Fibroblast of the conjunctiva (primary cell): ENCODE data around the gene SELENOV.
A peak's percentile ranks its signal among the peaks of the same experiment; 100 is the strongest.

Source experiments
- DNase-seq: peaks from one replicate; pipeline ENCODE4 v3.0.0-alpha.2; 2010; ENCODE audit warnings: low read depth

SELENOV gene

DNA sequence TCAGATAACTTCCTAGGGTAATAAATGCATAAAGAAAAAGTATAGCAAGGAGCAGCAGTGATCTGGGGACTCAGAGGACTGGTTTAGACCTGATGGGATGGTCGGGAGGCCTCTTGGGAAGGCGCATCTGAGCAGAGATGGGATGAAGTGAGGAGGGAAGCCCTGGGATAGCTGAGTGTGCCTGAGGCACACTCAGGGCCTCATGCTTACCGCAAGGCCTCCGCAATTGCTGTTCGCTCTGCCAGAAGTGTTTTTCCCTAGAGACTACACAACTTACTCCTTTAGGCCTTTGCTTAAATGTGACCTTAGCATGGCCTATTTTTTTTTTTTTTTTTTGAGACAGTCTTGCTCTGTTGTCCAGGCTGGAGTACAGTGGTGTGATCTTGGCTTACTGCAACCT, 20.3 kb upstream of the SELENOV start:
- no peak for DNase-seq

DNA sequence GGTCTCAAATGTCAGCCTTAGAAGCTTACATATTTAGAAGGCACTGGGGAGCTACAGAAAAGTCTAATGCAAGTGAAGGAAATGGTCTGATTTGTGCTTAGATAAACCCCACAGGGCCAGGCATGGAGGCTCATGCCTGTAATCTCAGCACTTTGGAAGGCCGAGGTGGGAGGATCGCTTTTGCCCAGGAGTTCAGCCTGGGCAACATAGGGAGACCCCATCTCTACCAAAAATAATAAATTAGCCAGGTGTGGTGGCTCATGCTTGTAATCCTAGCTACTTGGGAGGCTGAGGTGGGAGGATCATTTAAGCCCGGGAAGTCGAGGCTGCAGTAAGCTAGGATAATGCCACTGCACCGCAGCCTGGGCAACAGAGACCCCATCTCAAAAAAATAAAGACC, 18.9 kb upstream of the SELENOV start:
- no peak for DNase-seq

DNA sequence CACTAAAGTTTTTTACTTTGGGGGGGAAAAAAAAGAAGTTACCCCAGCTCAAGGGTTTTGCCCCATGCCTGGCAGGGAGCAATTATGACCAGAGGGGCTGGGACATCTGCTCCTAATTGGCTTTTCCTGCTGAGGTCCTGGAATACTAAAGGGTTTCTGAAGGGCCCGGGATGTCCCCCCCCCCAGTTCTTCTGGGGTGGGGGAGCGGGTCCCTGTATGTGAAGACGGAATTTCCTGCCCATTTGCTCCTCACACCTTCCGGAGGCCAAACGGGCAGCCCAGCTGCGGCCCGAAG, 17.3 kb upstream of the SELENOV start:
- no peak for DNase-seq

DNA sequence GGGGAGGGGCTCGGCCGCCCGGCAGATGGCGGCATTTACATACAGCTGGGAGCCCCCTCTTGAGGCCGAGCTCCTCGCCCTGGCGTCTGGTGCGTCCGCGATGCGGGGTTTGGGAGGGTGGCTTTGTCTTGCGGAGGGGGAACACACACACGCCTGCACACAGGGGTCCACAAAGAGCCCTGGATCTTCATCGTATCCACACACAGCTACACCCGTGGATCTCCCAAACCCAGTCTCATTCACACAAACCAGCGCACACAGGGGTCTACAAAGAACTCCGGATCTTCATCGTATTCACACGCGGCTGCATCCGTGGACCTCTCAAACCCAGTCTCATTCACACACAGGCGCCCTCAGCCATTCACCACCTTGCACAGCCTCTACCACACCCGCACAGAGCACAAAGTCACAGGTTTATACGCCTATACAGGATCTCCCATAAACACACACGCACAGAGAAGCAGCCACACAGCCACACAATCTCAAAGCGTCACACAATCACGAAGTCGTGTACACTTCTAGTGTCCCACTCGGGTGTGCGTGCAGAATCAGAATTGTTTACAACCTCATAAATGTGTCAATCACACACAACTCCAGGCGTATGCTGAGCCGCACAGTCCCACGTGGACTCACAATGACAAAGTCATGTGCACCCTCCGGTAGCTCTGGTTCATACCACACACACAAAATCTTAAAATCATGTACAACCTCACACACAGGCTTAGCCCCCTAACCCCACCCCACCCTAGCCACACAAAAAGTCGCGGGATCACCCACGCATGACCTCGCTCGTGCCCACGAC, 16.7 kb upstream of the SELENOV start:
- no peak for DNase-seq

DNA sequence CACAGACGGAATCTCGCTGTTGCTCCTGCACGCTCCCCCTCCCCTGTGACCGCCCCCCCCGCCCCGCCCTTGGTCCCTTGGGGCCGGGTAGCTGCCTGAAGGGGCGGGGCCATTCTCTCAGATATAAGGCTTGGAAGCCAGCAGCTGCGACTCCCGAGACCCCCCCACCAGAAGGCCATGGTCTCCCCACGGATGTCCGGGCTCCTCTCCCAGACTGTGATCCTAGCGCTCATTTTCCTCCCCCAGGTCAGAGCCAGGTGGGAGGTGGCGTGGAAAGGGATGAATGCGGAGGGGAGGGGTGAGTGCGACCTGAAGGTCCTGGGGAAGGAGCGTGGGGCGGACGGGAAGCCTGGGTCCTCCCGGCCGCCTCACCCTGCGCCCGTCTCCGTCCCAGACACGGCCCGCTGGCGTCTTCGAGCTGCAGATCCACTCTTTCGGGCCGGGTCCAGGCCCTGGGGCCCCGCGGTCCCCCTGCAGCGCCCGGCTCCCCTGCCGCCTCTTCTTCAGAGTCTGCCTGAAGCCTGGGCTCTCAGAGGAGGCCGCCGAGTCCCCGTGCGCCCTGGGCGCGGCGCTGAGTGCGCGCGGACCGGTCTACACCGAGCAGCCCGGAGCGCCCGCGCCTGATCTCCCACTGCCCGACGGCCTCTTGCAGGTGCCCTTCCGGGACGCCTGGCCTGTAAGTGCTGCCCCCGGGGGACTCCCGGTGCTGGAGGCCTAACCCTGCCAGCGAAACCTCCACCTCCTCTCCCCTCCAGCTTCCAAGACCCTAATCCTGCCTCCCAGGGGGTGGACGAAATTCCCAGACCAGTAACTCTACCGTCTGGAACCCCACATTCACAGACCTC, 15.9 kb upstream of the SELENOV start, which contains the start of gene DLL3:
DLL3 (plus strand) TSS at position 150 of the 845 bp plus-strand sequence; CDS start at position 178, 28 bp downstream.
- DNase-seq: no peak

- no peak for DNase-seq
Observed at GRCh38 chr19:39499932-39500331, 15.0 kb upstream of the SELENOV start.

- no peak for DNase-seq
Observed at GRCh38 chr19:39500543-39500942, 14.4 kb upstream of the SELENOV start.

- no peak for DNase-seq
Observed at GRCh38 chr19:39501340-39501739, 13.6 kb upstream of the SELENOV start.

DNA sequence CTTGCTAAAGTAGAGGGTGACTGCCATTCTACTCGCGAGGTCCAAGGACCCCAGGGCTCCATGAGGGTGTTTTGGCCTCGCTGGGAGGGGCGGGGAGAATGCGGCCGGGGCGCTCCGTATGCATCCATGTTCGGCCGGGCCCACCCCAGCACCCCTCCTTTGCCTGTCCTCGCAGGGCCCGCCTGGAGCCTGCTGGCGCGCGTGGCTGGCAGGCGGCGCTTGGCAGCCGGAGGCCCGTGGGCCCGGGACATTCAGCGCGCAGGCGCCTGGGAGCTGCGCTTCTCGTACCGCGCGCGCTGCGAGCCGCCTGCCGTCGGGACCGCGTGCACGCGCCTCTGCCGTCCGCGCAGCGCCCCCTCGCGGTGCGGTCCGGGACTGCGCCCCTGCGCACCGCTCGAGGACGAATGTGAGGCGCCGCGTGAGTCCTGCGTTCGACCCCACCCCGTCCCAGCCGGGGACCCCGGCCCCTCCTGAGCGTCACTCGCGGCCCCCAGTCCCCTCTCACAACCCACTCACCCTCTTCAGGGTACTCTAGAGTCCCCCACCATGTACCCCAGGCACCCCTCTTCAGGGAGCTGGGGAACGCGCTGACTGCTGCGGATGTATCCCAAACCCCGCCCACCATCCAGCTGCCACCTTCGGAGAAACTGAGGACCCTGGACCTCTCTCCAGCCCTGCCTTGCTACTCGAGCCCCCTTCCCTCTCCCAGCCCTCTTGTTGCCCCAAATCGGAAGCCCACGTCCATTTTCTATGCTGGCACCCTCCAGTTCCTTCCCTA, 12.1 kb upstream of the SELENOV start:
- peak; percentile 39 for DNase-seq

DNA sequence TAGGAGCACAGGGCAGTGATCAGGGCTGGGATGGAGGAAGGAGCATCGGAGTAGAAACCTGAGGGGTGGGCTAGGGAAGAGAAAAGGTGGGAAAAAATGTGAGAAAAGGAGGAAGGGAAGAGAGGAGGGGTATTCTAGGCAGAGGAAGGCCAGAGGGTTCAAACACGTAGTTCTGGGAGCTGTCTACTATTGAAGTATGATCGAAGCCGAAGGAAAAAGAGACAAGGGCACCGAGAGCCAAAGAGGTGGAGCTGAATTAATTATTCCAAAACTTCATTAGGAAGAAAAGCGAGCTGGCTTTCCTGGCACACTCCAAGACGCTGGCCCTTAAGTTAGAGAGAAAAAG, 8.4 kb upstream of the SELENOV start:
- DNase-seq: no peak

GRCh38 chr19:39506944-39507714, 7.8 kb upstream of the SELENOV start:
- DNase-seq: peak; percentile 6

- DNase-seq: no peak
Observed at GRCh38 chr19:39507715-39508364, 7.1 kb upstream of the SELENOV start.

GRCh38 chr19:39508629-39509028, 6.3 kb upstream of the SELENOV start:
- DNase-seq: no peak

- no peak for DNase-seq
Observed at GRCh38 chr19:39509233-39509632, 5.7 kb upstream of the SELENOV start.

GRCh38 chr19:39512988-39513387, 2.0 kb upstream of the SELENOV start:
- DNase-seq: no peak

DNA sequence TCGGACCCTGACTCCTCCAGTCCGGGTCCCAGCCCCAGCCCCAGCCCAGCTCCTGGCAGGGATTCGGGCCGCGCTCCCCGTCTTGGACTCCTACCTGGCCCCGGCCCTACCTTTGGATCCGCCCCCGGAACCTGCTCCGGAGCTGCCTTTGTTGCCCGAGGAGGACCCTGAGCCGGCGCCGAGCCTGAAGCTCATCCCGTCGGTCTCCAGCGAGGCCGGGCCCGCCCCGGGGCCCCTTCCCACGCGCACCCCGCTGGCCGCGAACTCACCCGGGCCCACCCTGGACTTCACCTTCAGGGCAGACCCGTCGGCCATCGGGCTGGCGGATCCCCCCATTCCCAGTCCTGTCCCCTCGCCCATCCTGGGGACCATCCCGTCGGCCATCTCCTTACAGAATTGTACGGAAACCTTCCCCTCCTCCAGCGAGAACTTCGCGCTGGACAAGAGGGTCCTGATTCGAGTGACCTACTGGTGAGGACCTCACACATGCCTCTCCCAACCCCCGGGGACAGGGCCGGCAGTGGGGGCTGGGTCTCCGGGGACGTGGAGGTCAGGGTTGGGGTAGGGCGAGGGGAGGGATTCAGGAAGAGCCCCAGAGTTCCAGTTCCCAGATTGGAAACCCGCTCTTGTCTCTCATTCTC, 732 bp downstream of the SELENOV start:
- DNase-seq: no peak

DNA sequence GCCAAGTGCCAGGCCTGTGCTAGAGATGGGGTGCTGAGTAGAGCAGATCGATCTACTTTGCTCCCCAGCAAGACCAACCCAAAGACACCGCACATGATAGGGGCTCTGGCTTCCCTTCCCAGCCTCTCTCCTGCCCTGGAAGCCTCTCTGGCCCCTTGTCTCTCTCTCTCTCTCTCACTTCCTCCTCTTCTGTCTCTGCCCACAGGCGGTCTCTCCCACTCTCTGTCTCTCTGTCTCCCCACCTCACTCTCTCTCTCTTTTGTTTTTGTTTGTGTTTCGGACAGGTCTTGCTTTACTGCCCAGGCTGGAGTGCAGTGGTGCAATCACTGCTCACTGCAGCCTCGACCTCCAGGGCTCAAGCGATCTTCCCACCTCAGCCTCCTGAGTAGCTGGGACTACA, 1.3 kb downstream of the SELENOV start:
- no peak for DNase-seq

GRCh38 chr19:39517432-39517831, 2.5 kb downstream of the SELENOV start:
- no peak for DNase-seq

DNA sequence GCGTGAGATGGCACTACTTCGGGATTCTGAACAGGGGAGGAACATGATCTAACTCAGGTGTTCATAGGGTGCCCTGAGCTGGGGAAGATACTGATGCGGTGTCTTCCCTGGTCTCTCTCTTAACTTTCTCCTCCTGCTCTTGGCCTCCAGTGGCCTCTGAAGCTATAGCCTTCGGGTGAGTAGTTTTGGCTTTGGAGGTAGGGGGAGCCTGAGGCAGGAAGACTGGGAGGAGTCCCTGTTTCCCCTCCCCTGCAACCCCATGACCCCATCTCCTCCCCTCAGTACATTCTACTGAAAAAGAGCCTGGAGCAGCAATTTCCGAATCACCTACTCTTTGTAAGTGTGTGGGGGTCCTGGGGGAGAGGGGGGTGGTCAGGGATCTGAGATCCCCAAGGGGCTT, 3.5 kb downstream of the SELENOV start:
- no peak for DNase-seq

DNA sequence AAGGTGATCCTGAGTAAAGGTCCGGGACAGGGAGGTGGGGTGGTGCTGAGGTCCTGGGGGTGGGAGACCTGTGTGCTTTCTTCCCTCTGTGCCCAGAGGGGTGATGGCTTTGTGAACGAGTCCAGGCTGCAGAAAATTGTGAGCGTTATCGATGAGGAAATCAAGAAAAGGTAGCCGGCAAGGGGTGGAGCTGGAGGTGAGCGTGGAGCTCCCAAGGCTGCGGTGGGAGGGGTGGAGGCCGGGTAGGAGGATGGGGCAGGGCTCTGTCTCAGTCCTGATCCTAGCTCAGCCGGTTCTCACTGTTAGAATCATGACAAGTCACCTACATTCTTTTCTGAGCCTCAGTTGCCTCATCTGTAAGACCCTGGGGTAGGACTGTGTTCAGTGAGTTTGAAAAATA, 4.0 kb downstream of the SELENOV start:
- no peak for DNase-seq
